22Rv1 (cell line): ENCODE measurements around the gene AP1M1.

Experiments
- ZFX ChIP-seq: fragments of 450-650 bp; IDR thresholded peaks from 2 replicates; pipeline ENCODE4 v1.6.1; 2017; ENCODE audit warnings: antibody characterized with exemption, borderline replicate concordance
- TF ChIP-seq, protein P1 (sequence below): fragments of 450-650 bp; IDR thresholded peaks from 2 replicates; pipeline ENCODE4 v1.5.1; 2017; ENCODE audit warnings: mild to moderate bottlenecking

DNA sequence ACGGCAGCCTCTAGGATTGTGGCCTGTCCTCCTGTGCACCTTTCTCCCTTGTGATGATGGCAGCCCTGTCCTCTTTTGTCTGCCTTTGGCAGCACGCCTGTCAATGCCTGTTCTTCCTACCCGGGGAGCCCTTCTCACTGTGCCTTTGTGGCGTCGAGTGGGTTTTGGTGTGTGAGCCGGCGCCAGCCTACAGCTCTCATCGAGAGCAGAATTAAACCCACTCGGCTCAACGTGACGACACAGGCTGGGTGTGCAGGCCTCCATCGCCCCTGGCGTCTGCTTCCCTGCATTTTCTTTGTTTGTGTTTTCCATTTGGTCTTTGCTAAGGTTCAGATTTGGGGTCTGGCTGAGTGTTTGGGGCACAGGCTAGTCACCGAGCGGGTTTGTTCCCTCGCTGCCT lies 34.4 kb downstream of the AP1M1 start:
- TF ChIP-seq, protein P1, sequence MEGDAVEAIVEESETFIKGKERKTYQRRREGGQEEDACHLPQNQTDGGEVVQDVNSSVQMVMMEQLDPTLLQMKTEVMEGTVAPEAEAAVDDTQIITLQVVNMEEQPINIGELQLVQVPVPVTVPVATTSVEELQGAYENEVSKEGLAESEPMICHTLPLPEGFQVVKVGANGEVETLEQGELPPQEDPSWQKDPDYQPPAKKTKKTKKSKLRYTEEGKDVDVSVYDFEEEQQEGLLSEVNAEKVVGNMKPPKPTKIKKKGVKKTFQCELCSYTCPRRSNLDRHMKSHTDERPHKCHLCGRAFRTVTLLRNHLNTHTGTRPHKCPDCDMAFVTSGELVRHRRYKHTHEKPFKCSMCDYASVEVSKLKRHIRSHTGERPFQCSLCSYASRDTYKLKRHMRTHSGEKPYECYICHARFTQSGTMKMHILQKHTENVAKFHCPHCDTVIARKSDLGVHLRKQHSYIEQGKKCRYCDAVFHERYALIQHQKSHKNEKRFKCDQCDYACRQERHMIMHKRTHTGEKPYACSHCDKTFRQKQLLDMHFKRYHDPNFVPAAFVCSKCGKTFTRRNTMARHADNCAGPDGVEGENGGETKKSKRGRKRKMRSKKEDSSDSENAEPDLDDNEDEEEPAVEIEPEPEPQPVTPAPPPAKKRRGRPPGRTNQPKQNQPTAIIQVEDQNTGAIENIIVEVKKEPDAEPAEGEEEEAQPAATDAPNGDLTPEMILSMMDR, result no peak
- no peak for TF ChIP-seq ZFX
